Myocyte (in vitro differentiated cells): ENCODE results near the gene MBD2. TPM values are rescaled to one million over a fixed set of nuclear protein-coding genes. Genes with fewer than 3 reads are reported as not detected.

Source experiments
- DNase-seq: peaks from one replicate; pipeline ENCODE4 v3.0.0-alpha.2; 2012; ENCODE audit warnings: low read depth
- total RNA-seq: library from RNA; depleted of rRNA; stranded (reverse); fragments of >200 nt; gene quantifications from 2 replicates; pipeline ENCODE4 v1.2.3, GENCODE V29; 2014

Gene MBD2
- total RNA-seq, 1 donor from 2014 or later: 14.5 TPM

DNA sequence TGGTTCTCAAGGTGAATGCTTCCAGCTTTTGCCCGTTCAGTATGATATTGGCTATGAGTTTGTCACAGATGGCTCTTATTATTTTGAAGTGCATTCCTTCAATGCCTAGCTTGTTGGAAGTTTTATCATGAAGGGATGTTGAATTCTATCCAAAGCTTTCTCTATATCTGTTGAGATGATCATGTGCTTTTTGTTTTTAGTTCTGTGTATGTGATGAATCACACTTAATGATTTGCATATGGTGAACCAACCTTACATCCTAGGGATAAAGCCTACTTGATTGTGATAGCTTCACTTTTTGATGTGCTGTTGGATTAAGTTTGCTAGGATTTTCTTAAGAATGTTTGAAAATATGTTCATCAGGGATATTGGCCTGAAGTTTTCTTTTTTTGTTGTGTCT lies 112.1 kb downstream of the MBD2 start:
- DNase-seq: no peak

DNA sequence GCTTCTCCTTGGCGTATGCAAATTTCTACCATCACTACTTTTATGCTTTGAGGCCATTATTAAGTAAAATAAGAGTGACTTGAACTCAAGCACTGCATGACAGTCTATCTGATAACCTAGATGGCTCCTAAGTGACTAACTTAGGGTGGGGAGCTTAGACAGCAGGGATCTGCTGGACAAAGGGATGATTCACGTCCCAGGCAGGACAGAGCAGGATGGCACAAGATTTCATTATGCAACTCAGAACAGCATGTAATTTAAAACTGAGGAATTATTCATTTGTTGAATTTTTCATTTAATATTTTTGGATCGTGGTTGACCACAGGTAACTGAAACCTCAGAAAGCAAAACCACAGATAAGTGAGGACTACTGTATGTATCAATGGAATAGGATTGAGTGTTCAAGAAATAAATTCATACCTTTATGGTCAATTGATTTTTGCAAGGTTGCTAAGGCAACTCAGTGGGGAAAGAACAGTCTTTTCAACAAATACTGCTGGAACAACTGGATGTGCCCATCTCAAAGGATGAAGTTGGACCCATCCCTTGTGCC lies 115.3 kb downstream of the MBD2 start:
- no peak for DNase-seq

DNA sequence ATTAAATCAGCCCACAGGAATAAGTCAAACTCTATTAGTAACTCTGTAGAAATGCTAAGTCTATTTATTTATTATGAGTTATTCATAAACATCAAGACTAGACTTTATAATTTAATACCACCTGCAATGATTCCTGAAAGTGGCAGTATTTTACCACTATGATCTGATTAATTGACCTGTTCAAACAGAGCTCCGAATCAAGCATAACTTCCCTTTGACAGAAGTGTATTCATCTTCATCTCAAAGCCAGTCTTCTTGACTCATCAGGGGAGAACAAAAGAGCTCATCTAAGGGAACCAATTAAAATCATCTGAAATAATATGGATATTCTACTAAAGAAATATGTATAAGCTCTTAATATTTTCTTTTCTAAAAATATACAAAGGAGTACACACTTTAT lies 122.3 kb downstream of the MBD2 start:
- no peak for DNase-seq

Other genes with a start within 250 kb of the MBD2 start
- 19.2 and 23.5 TPM in 2 replicates for gene POLI, start 44.8 kb upstream of the MBD2 start, total RNA-seq
- not detected in 2 replicates for gene STARD6, start 133.2 kb upstream of the MBD2 start, total RNA-seq
- 1.8 and 3.0 TPM in 2 replicates for gene C18orf54, start 133.2 kb upstream of the MBD2 start, total RNA-seq